ENCODE results near the gene GM2A. TPM values are rescaled to one million over a fixed set of nuclear protein-coding genes. Genes with fewer than 3 reads are reported as not detected.
"Not testable (repeated sequence)": the region's sequence is repeated elsewhere in the genome, so short reads cannot be mapped to it uniquely, and the experiment has no call there.

Gene GM2A
- total and polyA plus RNA-seq, 8 donors, result 28.3 to 70.0 (median 37.0) TPM

DNA sequence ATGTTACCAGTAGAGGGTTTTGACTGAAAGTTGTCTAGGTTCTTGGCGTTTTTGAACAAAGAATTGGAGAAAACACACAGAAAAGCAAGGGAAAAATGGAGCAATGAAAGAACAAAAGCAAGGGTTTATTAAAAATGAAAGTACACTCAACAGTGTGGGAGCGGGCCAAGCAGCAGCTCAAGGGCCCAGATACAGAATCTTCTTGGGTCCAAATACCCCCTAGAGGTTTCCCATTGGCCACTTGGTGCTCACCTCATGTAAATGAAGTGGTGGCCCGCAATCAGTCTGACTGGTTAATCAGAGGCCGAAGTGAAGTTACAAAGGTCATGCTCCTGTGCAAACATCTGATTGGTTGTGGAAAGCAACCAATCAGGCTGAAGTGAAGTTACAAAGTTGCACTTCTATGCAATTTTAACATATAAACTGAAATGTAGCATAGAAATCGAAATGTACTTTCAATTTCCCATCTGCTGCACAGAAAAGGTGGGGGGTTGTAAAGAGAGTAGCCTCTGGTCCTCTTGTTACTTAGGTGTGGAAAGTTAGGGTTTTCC, 1.9 kb upstream of the GM2A start:
- DNase-seq (peak in 1 of 4 donors; percentile 19), ATAC-seq (no peak)
- Histone ChIP-seq H3K36me3 (no peaks in the 10 kb centered on the region), H3K27ac (no peak overlapping the region), H3K4me1 (peaks cover 5 to 39% of the 10 kb centered on the region in 2 donors), H3K4me3 (no peak overlapping the region), H3K9me3 (no peaks in the 10 kb centered on the region), H3K27me3 (no peaks in the 10 kb centered on the region)
- TF ChIP-seq, protein P1, sequence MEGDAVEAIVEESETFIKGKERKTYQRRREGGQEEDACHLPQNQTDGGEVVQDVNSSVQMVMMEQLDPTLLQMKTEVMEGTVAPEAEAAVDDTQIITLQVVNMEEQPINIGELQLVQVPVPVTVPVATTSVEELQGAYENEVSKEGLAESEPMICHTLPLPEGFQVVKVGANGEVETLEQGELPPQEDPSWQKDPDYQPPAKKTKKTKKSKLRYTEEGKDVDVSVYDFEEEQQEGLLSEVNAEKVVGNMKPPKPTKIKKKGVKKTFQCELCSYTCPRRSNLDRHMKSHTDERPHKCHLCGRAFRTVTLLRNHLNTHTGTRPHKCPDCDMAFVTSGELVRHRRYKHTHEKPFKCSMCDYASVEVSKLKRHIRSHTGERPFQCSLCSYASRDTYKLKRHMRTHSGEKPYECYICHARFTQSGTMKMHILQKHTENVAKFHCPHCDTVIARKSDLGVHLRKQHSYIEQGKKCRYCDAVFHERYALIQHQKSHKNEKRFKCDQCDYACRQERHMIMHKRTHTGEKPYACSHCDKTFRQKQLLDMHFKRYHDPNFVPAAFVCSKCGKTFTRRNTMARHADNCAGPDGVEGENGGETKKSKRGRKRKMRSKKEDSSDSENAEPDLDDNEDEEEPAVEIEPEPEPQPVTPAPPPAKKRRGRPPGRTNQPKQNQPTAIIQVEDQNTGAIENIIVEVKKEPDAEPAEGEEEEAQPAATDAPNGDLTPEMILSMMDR (IDR thresholded peaks at IDR 0.05), result no peak
- intact Hi-C loops (cut with DNase I), result no loop called here

- no peak overlapping the region for H3K4me3 ChIP-seq
- H3K36me3 ChIP-seq, result no peaks in the 10 kb centered on the region
- TF ChIP-seq, protein P1 (IDR thresholded peaks at IDR 0.05), result no peak
- no peak overlapping the region for H3K27ac ChIP-seq
- ATAC-seq (no peak), DNase-seq (peak in 1 of 4 donors; percentile 31)
- intact Hi-C loops (cut with DNase I), result no loop called here
- H3K9me3 ChIP-seq, result no peaks in the 10 kb centered on the region
- peaks cover 5 to 44% of the 10 kb centered on the region in 2 donors for H3K4me1 ChIP-seq
- no peaks in the 10 kb centered on the region for H3K27me3 ChIP-seq
Measured at GRCh38 chr5:151251621-151252020, 1.4 kb upstream of the GM2A start.

- ATAC-seq, result peak; percentile 1
- intact Hi-C loops (cut with DNase I), result no loop called here
Measured at GRCh38 chr5:151253605-151253950, 593 bp downstream of the GM2A start.

DNA sequence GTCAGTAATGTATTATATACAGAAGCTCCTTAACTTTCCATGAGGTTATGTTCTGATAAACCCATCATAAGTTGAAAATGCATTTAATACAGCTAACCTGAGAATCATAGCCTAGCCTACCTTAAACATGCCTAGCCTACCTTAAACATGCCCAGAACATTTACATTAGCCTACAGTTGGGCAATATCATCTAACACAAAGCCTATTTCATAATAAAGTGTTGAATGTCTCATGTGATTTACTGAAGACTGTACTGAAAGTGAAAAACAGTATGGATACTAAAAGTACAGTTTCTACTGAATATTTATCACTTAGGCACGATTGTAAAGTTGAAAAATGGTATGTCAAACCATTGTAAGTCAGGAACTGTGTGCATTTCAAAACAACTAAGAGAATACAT, 1.6 kb downstream of the GM2A start:
- Histone ChIP-seq H3K36me3 (no peaks in the 10 kb centered on the region), H3K4me3 (peak overlapping the region in 1 of 2 donors; percentile 74), H3K27me3 (no peaks in the 10 kb centered on the region), H3K9me3 (no peaks in the 10 kb centered on the region), H3K4me1 (peaks cover 5 to 61% of the 10 kb centered on the region in 2 donors), H3K27ac (no peak overlapping the region)
- TF ChIP-seq, protein P1 (IDR thresholded peaks at IDR 0.05), result no peak
- no peak for ATAC-seq
- intact Hi-C loops (cut with DNase I), result no loop called here
- no peak for DNase-seq

More at GRCh38 chr5:151253605-151253950, 593 bp downstream of the GM2A start:
- Histone ChIP-seq H3K36me3 (no peaks in the 10 kb centered on the region), H3K27ac (peak overlapping the region; percentile 63 to 86), H3K4me3 (peak overlapping the region; percentile 63 to 74), H3K27me3 (no peaks in the 10 kb centered on the region), H3K4me1 (peaks cover 5 to 61% of the 10 kb centered on the region in 2 donors), H3K9me3 (no peaks in the 10 kb centered on the region)
- DNase-seq, result no peak
- TF ChIP-seq, protein P1 (IDR thresholded peaks at IDR 0.05), result no peak

- DNase-seq; H3K9me3 ChIP-seq; H3K36me3 ChIP-seq; ATAC-seq; H3K27me3 ChIP-seq; H3K27ac ChIP-seq; intact Hi-C loops (cut with DNase I): not testable (repeated sequence)
- peaks cover 5 to 61% of the 10 kb centered on the region in 2 donors for H3K4me1 ChIP-seq
- H3K4me3 ChIP-seq, result peak overlapping the region in 1 of 2 donors; percentile 74
Measured at GRCh38 chr5:151254990-151255389, 2.0 kb downstream of the GM2A start.
